GM12878 (cell line): ENCODE data around the gene HEG1. TPM values are rescaled to one million over a fixed set of nuclear protein-coding genes. Genes with fewer than 3 reads are reported as not detected.

Source experiments
- ATAC-seq: fragments of 200-7000 bp; cut with Tn5 transposase; 3 replicates; pipeline ENCODE4 v1.9.1; 2020; ENCODE audit warnings: mild to moderate bottlenecking, moderate library complexity
- BruUV-seq: library from RNA; stranded (reverse); fragments of 400-500 nt; replicated peaks from 2 replicates; lab custom pipeline; 2021; lab: Mats Ljungman, UMichigan
- CTCF ChIA-PET: fragments of 300-600 bp; sonication (Branson Sonifier 250); formaldehyde crosslinking; extraction: SDS; loops from one replicate; lab custom pipeline; 2021; ENCODE audit warnings: inconsistent platforms; lab: Yijun Ruan, JAX
- POLR2A ChIA-PET: fragments of 350-600 bp; formaldehyde crosslinking; extraction: SDS; loops from one replicate; lab custom pipeline; 2021; ENCODE audit warnings: inconsistent platforms; lab: Charles Lee
- RAD21 ChIA-PET: fragments of 300-600 bp; sonication (Branson Sonifier 250); formaldehyde crosslinking; loops from one replicate; lab custom pipeline; 2023; ENCODE audit warnings: antibody characterized with exemption; ENCODE audit not compliant: unreplicated experiment; lab: Charles Lee
- SMC1A ChIA-PET: fragments of 300-600 bp; sonication (Branson Sonifier 250); formaldehyde crosslinking; loops from one replicate; lab custom pipeline; 2023; ENCODE audit not compliant: unreplicated experiment, uncharacterized antibody; lab: Charles Lee
- DNase-seq: peaks from one replicate; pipeline ENCODE4 v3.0.0-alpha.2; 2011; ENCODE audit warnings: low read depth, low spot score
- FAIRE-seq: peaks from 3 replicates; lab custom pipeline; 2011; peaks lifted over from hg19 to GRCh38; lab: Jason Lieb, UNC
- H2AFZ ChIP-seq: 2 replicates; pipeline ENCODE4 v1.6.0; 2011; ENCODE audit warnings: low read depth, low read length, control low read depth; ENCODE audit not compliant: control insufficient read depth
- H3K27ac ChIP-seq: 2 replicates; pipeline ENCODE4 v1.5.1; 2011; ENCODE audit warnings: control low read depth; ENCODE audit not compliant: control insufficient read depth, insufficient read depth
- H3K27me3 ChIP-seq, 2 experiments: replicated peaks in 1 of 2; 2 replicates each; pipeline versions ENCODE4 v1.6.0 to v1.6.1; 2011; ENCODE audit warnings: low read length in 1 of 2; ENCODE audit not compliant: control insufficient read depth in 2 of 2, insufficient read depth in 2 of 2
- H3K36me3 ChIP-seq, 2 experiments: 2 replicates each; pipeline ENCODE4 v1.5.1; 2011; ENCODE audit warnings: low read length in 1 of 2; ENCODE audit not compliant: control insufficient read depth in 2 of 2, insufficient read depth in 2 of 2
- H3K4me1 ChIP-seq: 2 replicates; pipeline ENCODE4 v1.6.1; 2011; ENCODE audit warnings: mild to moderate bottlenecking, low read length, moderate library complexity, mixed read lengths; ENCODE audit not compliant: control insufficient read depth, insufficient read depth
- H3K4me2 ChIP-seq: 2 replicates; pipeline ENCODE4 v1.6.0; 2011; ENCODE audit warnings: control low read depth; ENCODE audit not compliant: control insufficient read depth, insufficient read depth
- H3K4me3 ChIP-seq: fragments of 200-600 bp; sonication (generic); 2 replicates; pipeline ENCODE4 v1.5.1; 2016
- H3K79me2 ChIP-seq: 2 replicates; pipeline ENCODE4 v1.6.0; 2011; ENCODE audit warnings: low read length; ENCODE audit not compliant: control insufficient read depth, insufficient read depth
- H3K9ac ChIP-seq: 2 replicates; pipeline ENCODE4 v1.8.0; 2011; ENCODE audit warnings: low read length, control low read depth, mixed read lengths; ENCODE audit not compliant: control insufficient read depth, insufficient read depth
- H3K9me3 ChIP-seq: replicated peaks from 3 replicates; pipeline ENCODE4 v1.5.1; 2011; ENCODE audit warnings: mild to moderate bottlenecking, low read length; ENCODE audit not compliant: control insufficient read depth, insufficient read depth
- H4K20me1 ChIP-seq: 2 replicates; pipeline ENCODE4 v1.6.0; 2011; ENCODE audit not compliant: control insufficient read depth, insufficient read depth
- NBN ChIP-seq: fragments of 450-650 bp; IDR thresholded peaks from 2 replicates; pipeline ENCODE4 v1.6.1; 2016
- whole genome bisulfite sequencing: methylation state at CpG from one replicate; pipeline ENCODE4 v1.1.6; 2016; ENCODE audit warnings: low lambda C conversion rate; ENCODE audit not compliant: insufficient replicate concordance, insufficient coverage; ENCODE audit errors: missing lambda C conversion rate; 5-methylcytosine and 5-hydroxymethylcytosine counted together
- in situ Hi-C: fragments of 300-500 bp; cut with MboI; formaldehyde crosslinking; loops from 9 replicates; pipeline ENCODE4 v1.14.3; 2018; ENCODE audit warnings: mixed read lengths
- intact Hi-C: fragments of 100-400 bp; cut with micrococcal nuclease; formaldehyde crosslinking; loops from one replicate; pipeline ENCODE4 v1.14.2; 2022; ENCODE audit not compliant: unreplicated experiment
- polyA plus RNA-seq, 11 experiments: library from polyadenylated mRNA; depleted of rRNA in 4 of 11; unstranded in 6 of 11; stranded (reverse) in 5 of 11; fragments of >200 nt; fragmentation: Nextera tagmentation in 4 of 11; fragmentation: Illumina TruSeq in 1 of 11; extraction: Ambion mirVana in 4 of 11; extraction: Trizol in 1 of 11; gene quantifications; 1 replicate in 1 of 11; 2 replicates in 10 of 11; pipeline versions ENCODE4 v1.2.1 to v1.2.3, GENCODE V29; 2011 to 2016; ENCODE audit warnings: inconsistent platforms in 2 of 11, missing spikeins in 2 of 11, low read depth in 1 of 11
- total RNA-seq, 4 experiments: library from RNA; depleted of rRNA in 3 of 4; stranded (reverse); fragments of >200 nt in 3 of 4; fragmentation: Illumina TruSeq in 1 of 4; extraction: Trizol in 1 of 4; gene quantifications; 2 replicates each; pipeline versions ENCODE4 v1.2.1 to v1.2.3, GENCODE V29; 2013 to 2021
- TF ChIP-seq, protein P1 (sequence below): fragments of 450-650 bp; IDR thresholded peaks from 2 replicates; pipeline ENCODE4 v1.6.1; 2016; ENCODE audit warnings: mild to moderate bottlenecking, moderate library complexity, borderline replicate concordance

HEG1 gene
- total and polyA plus RNA-seq, 10 of the 15 experiments (the other 5 are each of a cell fraction or from before 2014, with no cell fraction given), result 2.2 to 32.1 (median 7.6) TPM

DNA sequence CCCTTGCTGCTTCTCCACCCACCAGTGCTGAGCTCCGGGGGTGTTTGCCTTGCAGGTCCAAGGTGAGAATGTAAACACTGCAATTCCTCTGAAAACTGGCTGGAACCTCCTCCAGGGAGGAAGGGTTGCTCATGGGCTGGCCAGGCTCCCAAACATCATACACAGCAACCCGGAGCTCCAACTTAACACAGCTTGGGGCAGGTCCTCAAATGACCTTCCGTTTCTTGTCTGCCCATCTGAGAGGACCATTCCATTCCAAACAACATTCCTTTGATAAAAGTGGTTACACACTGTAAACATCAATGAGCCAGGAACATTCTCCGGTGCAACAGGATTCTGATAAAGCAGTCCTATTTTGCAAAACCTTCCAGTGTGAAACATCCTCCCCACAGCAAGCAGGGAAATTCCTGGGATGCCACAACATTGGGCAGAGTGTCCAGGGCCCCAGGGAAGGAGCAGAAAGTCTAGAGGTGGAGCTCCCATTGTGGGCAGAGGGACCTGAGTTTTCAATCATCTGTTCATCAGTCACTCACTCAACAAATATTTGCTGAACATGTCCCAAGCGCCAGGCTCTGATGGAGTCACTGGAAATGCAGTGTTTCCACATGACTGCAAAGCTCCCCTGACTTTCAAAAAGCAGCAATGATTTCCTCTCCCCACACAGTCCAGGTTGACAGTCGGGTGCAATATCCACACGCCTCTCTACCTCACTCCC, 7.3 kb upstream of the HEG1 start (continued):
- TF ChIP-seq, protein P1, sequence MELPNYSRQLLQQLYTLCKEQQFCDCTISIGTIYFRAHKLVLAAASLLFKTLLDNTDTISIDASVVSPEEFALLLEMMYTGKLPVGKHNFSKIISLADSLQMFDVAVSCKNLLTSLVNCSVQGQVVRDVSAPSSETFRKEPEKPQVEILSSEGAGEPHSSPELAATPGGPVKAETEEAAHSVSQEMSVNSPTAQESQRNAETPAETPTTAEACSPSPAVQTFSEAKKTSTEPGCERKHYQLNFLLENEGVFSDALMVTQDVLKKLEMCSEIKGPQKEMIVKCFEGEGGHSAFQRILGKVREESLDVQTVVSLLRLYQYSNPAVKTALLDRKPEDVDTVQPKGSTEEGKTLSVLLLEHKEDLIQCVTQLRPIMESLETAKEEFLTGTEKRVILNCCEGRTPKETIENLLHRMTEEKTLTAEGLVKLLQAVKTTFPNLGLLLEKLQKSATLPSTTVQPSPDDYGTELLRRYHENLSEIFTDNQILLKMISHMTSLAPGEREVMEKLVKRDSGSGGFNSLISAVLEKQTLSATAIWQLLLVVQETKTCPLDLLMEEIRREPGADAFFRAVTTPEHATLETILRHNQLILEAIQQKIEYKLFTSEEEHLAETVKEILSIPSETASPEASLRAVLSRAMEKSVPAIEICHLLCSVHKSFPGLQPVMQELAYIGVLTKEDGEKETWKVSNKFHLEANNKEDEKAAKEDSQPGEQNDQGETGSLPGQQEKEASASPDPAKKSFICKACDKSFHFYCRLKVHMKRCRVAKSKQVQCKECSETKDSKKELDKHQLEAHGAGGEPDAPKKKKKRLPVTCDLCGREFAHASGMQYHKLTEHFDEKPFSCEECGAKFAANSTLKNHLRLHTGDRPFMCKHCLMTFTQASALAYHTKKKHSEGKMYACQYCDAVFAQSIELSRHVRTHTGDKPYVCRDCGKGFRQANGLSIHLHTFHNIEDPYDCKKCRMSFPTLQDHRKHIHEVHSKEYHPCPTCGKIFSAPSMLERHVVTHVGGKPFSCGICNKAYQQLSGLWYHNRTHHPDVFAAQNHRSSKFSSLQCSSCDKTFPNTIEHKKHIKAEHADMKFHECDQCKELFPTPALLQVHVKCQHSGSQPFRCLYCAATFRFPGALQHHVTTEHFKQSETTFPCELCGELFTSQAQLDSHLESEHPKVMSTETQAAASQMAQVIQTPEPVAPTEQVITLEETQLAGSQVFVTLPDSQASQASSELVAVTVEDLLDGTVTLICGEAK, result no peak

DNA sequence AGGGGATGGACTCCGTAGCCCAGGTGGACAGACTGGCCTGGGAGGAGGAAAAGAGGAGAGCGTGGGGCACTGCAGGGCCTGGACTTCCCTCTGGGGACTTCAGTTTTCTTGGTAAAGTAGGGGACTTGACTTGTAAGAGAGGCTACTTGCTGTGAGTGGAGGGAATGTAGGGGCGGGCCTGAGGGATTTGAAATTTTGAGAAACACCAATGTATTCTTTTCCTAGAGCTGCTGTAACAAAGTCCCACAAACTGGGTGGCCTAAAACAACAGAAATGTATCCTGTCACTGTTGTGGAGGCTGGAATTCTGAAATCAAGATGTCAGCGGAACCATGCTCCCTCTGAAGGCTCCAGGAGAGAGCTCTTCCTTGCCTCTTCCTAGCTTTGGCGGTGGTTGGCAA, 5.8 kb upstream of the HEG1 start:
- H3K36me3 ChIP-seq, result no peaks in the 10 kb centered on the region
- no peaks in the 10 kb centered on the region for H3K79me2 ChIP-seq
- no peak overlapping the region for H3K9ac ChIP-seq
- no peaks in the 10 kb centered on the region for H3K9me3 ChIP-seq
- CTCF ChIA-PET, result no interaction called here
- no peak overlapping the region for H3K4me2 ChIP-seq
- H3K27me3 ChIP-seq, result no peaks in the 10 kb centered on the region; a peak in 2 of 4 replicates
- no TSS peak for BruUV-seq
- no peak overlapping the region for H3K27ac ChIP-seq
- H3K4me3 ChIP-seq, result no peak overlapping the region
- H3K4me1 ChIP-seq, result no peaks in the 10 kb centered on the region
- SMC1A ChIA-PET, result no interaction called here
- 77% methylated on average over 4 of the region's 5 CpGs for WGBS
- no peak for TF ChIP-seq NBN
- in situ Hi-C loops, result no loop called here
- intact Hi-C loops, result no loop called here
- no peak for ATAC-seq
- no peak for FAIRE-seq
- RAD21 ChIA-PET, result no interaction called here
- no peak for DNase-seq
- H2AFZ ChIP-seq, result no peak overlapping the region
- POLR2A ChIA-PET, result no interaction called here
- H4K20me1 ChIP-seq, result no peaks in the 10 kb centered on the region
